Activated CD8-positive, alpha-beta memory T cell treated with anti-CD3 and anti-CD28 coated beads for 1 hour (primary cell): ENCODE data around the gene SERTAD2.

Experiments
- DNase-seq, 2 donors: peaks; one replicate each; pipeline ENCODE4 v3.0.0-alpha.2; 2020; ENCODE audit warnings: low read depth in 1 of 2; ENCODE audit errors: extremely low read depth in 1 of 2

Gene SERTAD2

GRCh38 chr2:64586883-64587481 lies 66.7 kb downstream of the SERTAD2 start:
- DNase-seq = no peak

- DNase-seq = no peak
These were observed 67.7 kb downstream of the SERTAD2 start for GRCh38 chr2:64586054-64586453.

- DNase-seq = no peak
These were observed 70.9 kb downstream of the SERTAD2 start for GRCh38 chr2:64582774-64583340.

GRCh38 chr2:64581777-64582539 lies 71.8 kb downstream of the SERTAD2 start:
- DNase-seq = no peak
